Fibroblast of peridontal ligament (primary cell): ENCODE data around the gene MTG2.

Experiments
- DNase-seq: peaks from one replicate; pipeline ENCODE4 v3.0.0-alpha.2; 2010; ENCODE audit errors: extremely low read depth

The MTG2 gene

GRCh38 chr20:62235777-62236157 lies 52.9 kb downstream of the MTG2 start:
- DNase-seq = no peak

- DNase-seq = no peak
These were observed 53.4 kb downstream of the MTG2 start for GRCh38 chr20:62236200-62236599.

GRCh38 chr20:62236766-62237513 lies 54.1 kb downstream of the MTG2 start:
- DNase-seq = no peak

- no peak for DNase-seq
These were observed 54.6 kb downstream of the MTG2 start for GRCh38 chr20:62237514-62237800.

GRCh38 chr20:62237801-62238568 lies 55.2 kb downstream of the MTG2 start, which contains the start of gene OSBPL2:
OSBPL2 (plus strand) TSS chr20:62238521; CDS start chr20:62256185, 17,664 bp downstream.
- DNase-seq = peak; percentile 92

- DNase-seq = peak; percentile 8
These were observed 55.9 kb downstream of the MTG2 start for GRCh38 chr20:62238569-62239277.

- peak; percentile 14 for DNase-seq
These were observed 56.6 kb downstream of the MTG2 start for GRCh38 chr20:62239278-62239879.

- DNase-seq = no peak
These were observed 57.3 kb downstream of the MTG2 start for GRCh38 chr20:62240020-62240685.

- no peak for DNase-seq
These were observed 58.7 kb downstream of the MTG2 start for GRCh38 chr20:62241506-62241905.

GRCh38 chr20:62242176-62242575 lies 59.3 kb downstream of the MTG2 start:
- DNase-seq = no peak

- DNase-seq = no peak
These were observed 60.3 kb downstream of the MTG2 start for GRCh38 chr20:62243106-62243505.

GRCh38 chr20:62243906-62244515 lies 61.2 kb downstream of the MTG2 start:
- DNase-seq = no peak

GRCh38 chr20:62244644-62245108 lies 61.8 kb downstream of the MTG2 start:
- DNase-seq = no peak

- DNase-seq = no peak
These were observed 63.1 kb downstream of the MTG2 start for GRCh38 chr20:62245911-62246280.

GRCh38 chr20:62246431-62246830 lies 63.6 kb downstream of the MTG2 start:
- no peak for DNase-seq

- no peak for DNase-seq
These were observed 64.2 kb downstream of the MTG2 start for GRCh38 chr20:62246872-62247652.

- DNase-seq = no peak
These were observed 66.2 kb downstream of the MTG2 start for GRCh38 chr20:62248890-62249560.

GRCh38 chr20:62252342-62252966 lies 69.6 kb downstream of the MTG2 start:
- no peak for DNase-seq
